Stomach (tissue), 4 donors: ENCODE results near the gene CNTFR.
A peak's percentile ranks its signal among the peaks of the same experiment; 100 is the strongest.

Experiments used
- CTCF ChIP-seq, 7 experiments: fragments of 450-650 bp in 4 of 7; fragments of 200-600 bp in 3 of 7; sonication (generic) in 3 of 7; IDR thresholded peaks; one replicate each; pipeline ENCODE4 v1.5.1; 2016 to 2019; ENCODE audit warnings: antibody characterized with exemption in 7 of 7, control low read depth in 2 of 7, mild to moderate bottlenecking in 1 of 7
- EP300 ChIP-seq: sonication (generic); formaldehyde crosslinking; IDR thresholded peaks from one replicate; pipeline ENCODE4 v1.6.1; 2017; ENCODE audit warnings: antibody characterized with exemption
- POLR2A ChIP-seq, 4 donors: fragments of 450-650 bp; IDR thresholded peaks; one replicate each; pipeline ENCODE4 v1.6.1; 2016; ENCODE audit warnings: antibody characterized with exemption in 4 of 4, control low read depth in 2 of 4, mild to moderate bottlenecking in 1 of 4, moderate library complexity in 1 of 4
- POLR2AphosphoS5 ChIP-seq, 3 donors: sonication (generic); formaldehyde crosslinking; IDR thresholded peaks; one replicate each; pipeline ENCODE4 v1.6.1; 2016; ENCODE audit warnings: antibody characterized with exemption in 3 of 3

DNA sequence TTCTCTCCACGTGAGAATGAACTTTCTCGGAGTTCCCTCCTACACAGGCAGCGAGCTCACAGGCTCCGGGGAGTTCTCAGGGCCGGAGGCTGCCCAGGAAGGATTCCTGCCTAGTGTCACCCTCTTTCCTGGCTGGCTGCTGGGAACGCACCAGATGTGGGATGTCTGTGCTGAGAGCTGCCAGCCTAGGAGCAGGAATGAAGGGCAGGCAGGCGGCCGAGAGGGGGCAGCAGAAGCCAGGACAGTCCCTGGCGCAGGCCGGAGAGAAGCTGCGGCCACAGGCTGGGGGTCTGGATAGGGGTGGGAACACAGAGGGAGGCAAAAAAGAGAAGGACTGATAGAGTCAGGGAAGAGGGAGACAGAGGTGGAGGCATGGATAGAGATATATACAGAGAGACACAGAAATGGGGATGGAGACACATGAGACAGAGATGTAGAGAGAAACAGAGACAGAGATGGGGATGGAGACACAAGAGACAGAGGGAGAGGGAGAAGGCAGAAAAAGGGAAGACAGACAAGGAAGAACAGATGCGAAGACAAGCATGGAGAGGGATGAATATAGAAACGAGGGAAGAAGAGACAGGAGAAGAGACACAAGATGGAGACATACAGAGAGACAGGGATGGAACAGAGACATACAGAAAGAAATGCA lies 41.4 kb downstream of the CNTFR start:
- TF ChIP-seq POLR2A (IDR thresholded peaks at IDR 0.05) (no peak), CTCF (IDR thresholded peaks at IDR 0.05) (peak in 5 of 7 experiments; percentile 63 to 78 (median 72)), POLR2AphosphoS5 (IDR thresholded peaks at IDR 0.05) (no peak), EP300 (no peak)
